DMS153 (cell line): Measurements from ENCODE around the gene TSPO.
"Not testable (repeated sequence)": the region's sequence is repeated elsewhere in the genome, so short reads cannot be mapped to it uniquely, and the experiment has no call there.

Experiments
- DNase-seq: peaks from one replicate; lab custom pipeline; 2025; lab: John Stamatoyannopoulos, UW

Gene TSPO

DNA sequence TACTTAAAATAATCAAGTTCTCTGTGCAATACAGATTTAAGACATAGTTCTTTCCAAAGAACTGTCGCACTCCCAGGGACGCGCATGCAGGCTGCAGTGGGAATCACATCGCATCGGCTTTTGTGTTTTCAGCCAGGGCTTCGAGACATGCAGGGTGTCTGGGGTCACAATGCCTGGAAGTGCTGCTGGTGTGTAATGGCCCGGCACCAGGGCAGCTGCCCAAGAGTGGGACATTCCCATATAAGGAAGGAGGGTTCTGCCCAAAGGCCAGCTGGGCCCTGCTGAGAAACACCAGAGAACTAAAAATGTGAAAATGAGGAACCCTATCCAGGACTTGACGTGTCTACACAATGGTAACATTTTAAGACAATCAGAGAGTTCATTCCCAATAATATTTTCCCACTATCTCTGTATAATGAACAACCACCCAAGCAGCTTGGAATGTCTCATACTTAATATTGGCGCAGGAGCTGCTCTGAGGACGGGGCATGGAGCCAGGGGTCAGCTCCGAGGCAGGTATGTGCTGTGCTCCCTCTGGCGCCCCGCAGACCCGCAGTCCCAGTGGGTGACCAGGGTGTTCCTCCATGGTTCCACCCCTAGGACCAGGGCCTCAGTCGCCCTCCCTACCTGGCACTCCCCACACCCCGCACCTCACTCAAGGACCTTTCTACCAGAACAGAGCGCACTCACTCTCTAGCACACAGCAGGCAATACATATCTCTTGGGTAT lies 19.4 kb upstream of the TSPO start:
- no peak for DNase-seq

- no peak for DNase-seq
Observed at GRCh38 chr22:43133401-43133800, 18.0 kb upstream of the TSPO start.

DNA sequence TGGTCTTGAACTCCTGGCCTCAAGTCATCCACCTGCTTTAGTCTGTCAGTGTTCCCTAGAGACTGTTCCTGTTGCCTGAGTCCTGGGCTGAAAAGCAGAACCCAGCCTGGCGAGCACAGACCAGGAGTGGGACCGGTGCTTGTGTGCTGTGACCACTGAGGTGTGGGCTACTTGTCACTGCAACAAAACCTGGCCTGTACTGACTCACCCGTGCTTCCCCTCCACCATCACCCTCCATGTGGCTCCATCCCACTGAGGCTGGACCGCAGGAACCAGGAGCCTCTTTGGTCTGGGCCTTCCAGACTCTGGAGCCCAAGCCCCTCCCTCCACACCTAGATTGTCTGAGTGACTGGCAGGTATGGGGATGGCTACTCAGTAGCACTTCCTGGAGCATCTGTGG lies 16.8 kb upstream of the TSPO start:
- no peak for DNase-seq

DNA sequence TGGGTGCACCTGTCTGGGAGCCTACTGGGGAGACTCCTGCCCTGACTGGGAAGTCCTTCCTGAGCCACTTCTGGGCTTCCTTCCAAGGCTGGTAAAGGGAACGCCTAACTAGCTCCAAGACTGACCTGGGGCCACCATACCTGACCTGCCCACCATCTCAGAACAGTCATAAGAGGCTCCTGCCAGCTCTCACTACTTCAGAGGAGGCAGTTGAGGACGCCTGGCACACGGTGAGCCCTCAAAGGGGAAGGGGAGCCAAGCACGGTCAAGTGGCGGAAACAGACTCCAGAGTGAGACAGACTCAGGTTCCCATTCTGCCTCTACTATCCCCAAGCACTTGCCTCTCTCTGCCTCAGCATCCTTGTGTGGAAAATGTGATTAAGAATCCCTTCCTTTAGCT lies 15.8 kb upstream of the TSPO start:
- DNase-seq: no peak

DNA sequence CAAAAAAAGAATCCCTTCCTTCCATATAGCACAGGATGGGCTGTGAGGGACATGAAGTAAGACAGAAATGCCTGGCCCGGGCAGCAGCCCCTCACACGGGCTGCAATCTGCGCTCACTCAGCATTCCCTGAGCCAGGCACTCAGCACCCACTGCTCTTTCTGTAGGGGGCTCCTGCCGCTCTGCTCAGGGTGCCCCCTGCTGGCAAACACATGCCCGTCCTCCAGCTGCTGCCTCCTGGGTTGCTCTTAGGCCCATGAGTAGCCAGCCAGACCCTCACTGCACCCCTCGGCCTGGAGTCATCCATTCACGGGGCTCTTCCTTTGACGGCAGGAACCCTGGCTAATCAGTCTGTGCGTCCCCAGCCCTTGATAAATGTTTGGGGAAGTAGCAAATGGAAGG lies 15.1 kb upstream of the TSPO start:
- no peak for DNase-seq

GRCh38 chr22:43136801-43137200 lies 14.6 kb upstream of the TSPO start:
- no peak for DNase-seq

GRCh38 chr22:43142880-43143562 lies 8.3 kb upstream of the TSPO start, which contains the start of gene MCAT:
Gene MCAT, minus strand, starts transcription at chr22:43143398. Its CDS starts 50 bp downstream, at chr22:43143348.
- DNase-seq: peak; percentile 29

DNA sequence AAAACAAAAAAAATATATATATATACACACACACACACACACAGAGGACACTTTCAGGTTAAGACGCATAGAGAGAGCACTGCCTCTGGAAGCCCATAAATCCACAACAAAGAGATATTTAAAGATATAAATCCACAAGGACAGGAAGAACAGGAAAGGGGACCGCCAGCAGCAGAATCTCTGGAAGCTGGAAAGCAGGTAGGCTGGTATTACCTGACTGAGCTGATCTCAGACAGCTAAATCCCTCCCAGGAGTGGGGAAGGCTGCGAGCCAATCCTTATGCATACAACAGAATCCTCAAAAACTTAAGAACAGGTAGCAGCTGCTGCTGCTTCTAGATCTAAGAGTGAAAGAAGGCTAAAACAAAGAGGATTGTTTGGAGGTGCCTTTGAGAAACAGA lies 6.4 kb upstream of the TSPO start:
- no peak for DNase-seq

GRCh38 chr22:43145371-43145770 lies 6.0 kb upstream of the TSPO start:
- DNase-seq: not testable (repeated sequence)

GRCh38 chr22:43146332-43146731 lies 5.0 kb upstream of the TSPO start:
- DNase-seq: not testable (repeated sequence)

DNA sequence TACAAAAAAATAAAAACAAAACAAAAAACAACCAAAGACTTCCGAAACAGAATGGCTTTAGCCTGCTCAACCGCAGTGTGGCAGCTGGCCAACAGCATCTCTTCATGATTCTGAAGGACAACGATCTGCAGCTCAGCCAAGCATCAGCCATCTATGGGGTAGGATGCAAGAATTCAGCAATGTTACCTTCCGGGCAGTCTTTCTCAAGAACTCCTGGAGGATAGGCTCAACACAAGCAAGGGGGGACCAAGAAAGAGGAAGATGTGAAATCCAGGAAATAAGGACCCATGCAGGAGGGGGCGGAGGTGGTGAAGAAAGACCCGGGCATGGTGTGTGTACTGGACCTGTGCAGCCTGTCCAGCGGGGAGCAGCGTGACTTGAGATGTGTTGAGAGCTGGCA lies 3.5 kb upstream of the TSPO start:
- DNase-seq: no peak

- DNase-seq: no peak
Observed at GRCh38 chr22:43148581-43148980, 2.8 kb upstream of the TSPO start.

DNA sequence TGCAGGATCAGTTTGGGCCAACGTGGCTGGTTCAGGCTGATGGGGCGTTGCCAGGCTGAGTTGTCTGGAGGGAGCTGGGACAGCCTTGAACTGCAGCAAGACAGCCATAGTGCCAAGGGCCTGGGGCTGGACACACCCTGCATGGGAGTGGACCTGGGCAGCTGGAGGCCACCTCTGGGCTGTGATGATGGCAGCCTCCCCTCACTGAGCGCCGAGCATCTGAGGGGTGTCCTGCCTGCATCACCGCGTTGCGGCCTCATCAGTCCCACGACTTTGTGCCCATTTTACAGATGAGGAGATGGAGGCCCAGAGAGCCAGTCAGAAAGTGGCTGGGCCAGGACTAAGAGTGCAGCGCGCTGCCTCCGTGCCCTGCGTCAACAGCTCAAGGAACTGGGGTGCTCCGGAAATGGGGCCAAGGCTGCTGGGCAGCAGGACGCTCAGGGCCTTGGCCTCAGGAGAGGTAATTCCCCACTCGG lies 590 bp upstream of the TSPO start:
- no peak for DNase-seq

- no peak for DNase-seq
Observed at GRCh38 chr22:43152003-43152356, 621 bp downstream of the TSPO start.

DNA sequence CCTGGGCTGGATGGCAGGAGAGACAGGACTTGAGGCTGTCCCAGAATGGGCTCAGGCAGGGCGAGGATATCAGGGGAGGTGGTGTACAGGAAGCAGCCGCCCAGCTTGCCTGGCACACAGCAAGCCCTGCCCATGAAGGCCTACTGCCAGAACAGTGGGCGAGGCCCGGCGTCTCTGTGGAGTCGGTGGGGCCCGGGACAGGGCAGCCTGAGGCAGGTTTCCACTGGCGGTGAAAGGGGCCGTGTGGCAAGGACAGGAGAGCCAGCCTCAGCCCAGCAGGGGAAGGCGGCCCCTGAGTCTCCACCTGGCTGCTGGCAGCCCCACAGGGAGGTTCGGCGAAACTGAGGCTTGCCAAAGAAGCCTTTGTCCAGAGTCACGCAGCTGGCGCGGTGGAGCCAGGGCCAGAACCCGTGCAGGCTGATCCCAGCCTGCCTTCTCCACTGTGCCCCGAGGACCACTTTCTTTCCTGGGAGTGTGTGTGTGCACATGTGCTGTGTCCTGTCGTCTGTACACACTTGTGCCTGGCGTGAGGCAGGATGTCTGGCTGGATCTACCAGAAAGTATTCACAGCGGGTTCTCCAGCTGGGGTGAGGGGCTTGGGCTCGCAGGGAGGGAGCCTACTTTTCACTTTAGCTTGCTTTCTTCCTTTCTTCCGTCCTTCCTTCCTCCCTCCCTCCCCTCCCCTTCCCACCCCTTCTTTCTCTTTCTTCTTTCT lies 1.2 kb downstream of the TSPO start:
- peak; percentile 29 for DNase-seq

DNA sequence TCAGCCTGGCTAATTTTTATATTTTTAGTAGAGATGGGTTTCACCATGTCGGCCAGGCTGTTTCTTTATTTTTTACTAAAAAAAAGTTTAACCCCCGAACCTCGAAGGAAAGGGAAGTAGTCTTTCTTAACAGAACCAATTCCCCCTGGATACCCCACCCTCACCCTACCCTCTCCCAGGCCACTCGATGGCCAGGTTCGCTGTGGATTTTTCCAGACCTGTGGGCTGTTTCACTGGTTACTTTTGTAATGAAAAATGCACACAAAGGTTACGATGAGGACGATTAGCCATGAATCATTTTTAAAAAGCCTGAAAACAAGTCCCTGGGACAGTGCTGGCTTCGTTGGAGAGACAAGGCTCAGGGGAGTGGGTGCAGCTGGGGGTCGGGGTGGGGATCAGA lies 2.5 kb downstream of the TSPO start:
- no peak for DNase-seq

DNA sequence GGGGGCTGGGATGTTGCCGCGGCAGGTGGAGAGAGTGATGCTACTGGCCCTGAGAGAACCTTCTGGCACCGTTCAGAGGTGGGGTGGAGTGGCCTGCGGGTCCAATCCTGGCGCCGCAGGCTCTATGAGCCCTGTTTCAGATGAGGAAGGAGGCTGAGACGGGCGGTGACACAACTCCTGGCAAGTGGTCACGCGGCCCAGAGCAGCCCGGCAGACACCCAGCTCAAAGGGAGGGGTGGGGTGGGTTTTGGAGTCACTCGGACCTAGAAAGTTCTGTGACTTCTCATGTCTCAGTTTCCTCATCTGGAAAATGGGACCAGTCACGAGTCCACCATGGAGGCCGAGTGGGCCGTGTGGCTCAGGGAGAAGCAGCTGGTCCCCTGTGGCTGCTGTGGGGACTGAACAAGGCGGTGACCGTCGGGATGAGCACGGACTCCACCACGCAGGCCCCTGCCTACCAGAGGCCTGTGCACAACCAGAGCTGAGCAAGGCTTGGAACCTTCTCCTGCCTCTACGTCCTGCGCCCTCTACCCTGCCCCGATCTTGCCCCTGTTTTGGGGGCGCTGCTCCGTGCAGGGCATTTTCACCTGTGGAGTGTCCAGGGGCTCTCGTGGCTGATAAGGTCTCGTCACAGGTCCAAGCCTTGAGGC lies 3.7 kb downstream of the TSPO start:
- no peak for DNase-seq

GRCh38 chr22:43155789-43156188 lies 4.4 kb downstream of the TSPO start:
- no peak for DNase-seq

- no peak for DNase-seq
Observed at GRCh38 chr22:43156413-43156812, 5.1 kb downstream of the TSPO start.

DNA sequence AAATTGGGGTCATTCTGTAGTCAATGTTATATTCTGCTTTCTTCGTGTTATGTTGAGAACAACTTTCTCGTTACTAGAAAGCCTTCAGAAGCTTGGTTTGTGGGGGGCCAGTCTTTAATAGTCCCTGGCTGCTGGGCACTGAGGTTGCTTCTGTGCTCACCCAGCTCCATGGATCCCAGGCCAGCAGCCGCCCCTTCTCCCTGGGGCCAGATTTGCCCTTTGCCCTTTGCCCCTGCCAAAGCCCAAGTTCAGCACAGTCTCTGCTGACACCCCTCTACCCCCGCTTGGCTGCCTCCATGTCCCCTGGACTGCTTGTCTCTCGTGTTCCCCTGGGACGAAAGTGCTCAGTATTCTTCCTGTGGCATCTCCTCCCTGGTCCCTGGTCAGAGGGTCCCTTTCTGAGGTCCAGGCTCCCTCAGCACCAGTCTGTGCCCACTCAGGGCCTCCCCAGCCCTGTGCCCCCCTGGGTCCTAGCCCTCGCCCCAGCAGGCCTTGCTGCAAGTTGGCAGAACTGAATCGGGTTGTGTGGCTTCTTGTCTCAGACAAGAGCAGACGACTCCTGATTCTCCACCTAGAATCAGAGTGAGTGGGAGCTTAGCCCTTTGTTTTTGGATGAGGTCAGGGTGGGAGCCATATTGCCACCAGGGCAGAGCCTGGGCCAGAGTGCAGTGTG lies 6.7 kb downstream of the TSPO start:
- no peak for DNase-seq

DNA sequence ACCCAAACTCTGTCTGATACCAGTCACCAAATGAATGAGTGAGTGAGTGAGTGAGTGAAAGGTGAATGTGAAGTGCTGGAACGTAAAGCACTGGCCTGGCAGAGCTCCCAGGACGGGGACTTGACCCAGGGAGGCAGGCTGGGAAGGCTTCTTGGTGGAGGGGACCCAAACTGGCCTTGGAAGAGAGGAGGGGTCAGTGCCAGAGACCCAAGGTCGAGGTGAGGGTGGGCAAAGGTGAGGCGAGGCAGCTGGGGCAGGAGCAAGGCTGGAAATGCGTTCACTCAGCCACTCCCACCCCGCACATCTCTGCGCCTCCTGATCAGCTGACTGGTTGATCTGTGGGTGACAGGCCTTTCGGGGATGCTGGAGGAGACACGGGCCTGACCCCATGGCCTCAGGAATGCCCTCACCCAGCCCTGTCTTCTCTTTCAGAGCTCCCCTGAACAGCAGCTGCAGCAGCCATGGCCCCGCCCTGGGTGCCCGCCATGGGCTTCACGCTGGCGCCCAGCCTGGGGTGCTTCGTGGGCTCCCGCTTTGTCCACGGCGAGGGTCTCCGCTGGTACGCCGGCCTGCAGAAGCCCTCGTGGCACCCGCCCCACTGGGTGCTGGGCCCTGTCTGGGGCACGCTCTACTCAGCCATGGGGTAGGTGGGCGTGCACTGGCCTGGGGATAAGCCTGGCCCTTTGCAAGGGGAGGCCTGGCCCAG lies 7.6 kb downstream of the TSPO start:
- DNase-seq: no peak
